Activated CD8-positive, alpha-beta memory T cell treated with anti-CD3 and anti-CD28 coated beads for 4 hours (primary cell): ENCODE data around the gene LDHAL6A.

Experiments
- DNase-seq, 2 donors: peaks; one replicate each; pipeline ENCODE4 v3.0.0-alpha.2; 2020; ENCODE audit warnings: low read depth in 2 of 2

Gene LDHAL6A

GRCh38 chr11:18490736-18491485, 35.3 kb downstream of the LDHAL6A start:
- no peak for DNase-seq

DNA sequence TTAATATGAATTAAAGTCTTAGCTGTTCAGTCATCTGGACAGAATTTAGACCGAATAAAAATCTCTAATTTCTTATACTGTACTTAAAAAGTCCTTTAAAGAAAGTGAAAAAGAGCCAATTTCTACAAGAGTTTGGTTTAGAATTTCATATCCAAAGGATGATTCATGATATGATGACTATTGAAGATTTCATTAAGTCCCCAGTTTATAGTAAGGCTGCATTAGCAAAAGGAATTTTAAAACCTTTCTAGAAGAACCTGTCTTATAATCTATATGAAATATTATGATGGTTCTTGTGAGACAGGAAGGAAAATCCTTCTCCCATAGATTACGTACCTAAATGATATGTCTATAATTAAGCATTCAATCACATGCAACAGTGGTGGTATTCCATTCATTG, 36.3 kb downstream of the LDHAL6A start:
- DNase-seq: no peak

DNA sequence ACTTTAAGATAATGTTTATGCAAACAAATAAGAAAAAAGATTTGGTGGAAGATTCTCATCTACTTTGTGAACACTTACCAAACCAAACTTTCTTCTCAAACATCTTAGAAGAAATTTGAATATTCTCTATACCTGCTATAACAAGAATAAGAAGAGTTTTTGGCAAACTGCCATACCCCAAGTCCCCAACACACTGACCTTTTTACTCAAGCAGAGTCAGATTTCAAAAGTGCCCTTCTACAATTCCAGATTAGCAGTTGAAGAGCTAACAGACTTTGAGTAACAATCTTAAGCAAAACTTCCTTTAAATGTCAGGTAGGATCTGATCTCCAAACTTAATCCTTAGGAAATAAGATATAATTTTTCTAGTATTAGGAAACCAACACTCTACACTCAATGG, 37.2 kb downstream of the LDHAL6A start:
- DNase-seq: no peak

GRCh38 chr11:18493310-18493709, 37.7 kb downstream of the LDHAL6A start:
- DNase-seq: no peak

- no peak for DNase-seq
Observed at GRCh38 chr11:18495271-18495670, 39.6 kb downstream of the LDHAL6A start.

DNA sequence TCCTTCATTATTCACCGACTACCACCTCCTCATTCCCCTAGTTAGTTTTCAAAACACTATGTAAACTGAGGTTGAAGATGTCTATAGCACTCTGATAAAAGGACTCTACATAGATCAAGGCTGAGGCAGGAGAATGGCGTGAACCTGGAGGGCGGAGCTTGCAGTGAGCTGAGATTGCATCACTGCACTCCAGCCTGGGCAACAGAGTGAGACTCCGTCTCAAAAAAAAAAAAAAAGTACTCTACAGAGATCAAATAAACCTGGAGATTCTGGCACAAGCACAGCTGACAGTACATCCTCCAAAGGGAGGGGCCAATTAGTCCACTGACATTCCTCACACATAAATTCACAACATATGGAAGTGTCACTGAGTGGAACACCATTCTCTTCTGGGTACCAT, 40.0 kb downstream of the LDHAL6A start:
- no peak for DNase-seq

- DNase-seq: no peak
Observed at GRCh38 chr11:18498039-18498438, 42.4 kb downstream of the LDHAL6A start.

- no peak for DNase-seq
Observed at GRCh38 chr11:18501629-18502028, 46.0 kb downstream of the LDHAL6A start.

- no peak for DNase-seq
Observed at GRCh38 chr11:18502352-18502751, 46.7 kb downstream of the LDHAL6A start.

GRCh38 chr11:18521122-18521521, 65.5 kb downstream of the LDHAL6A start:
- DNase-seq: no peak

- no peak for DNase-seq
Observed at GRCh38 chr11:18522388-18522787, 66.7 kb downstream of the LDHAL6A start.

- DNase-seq: no peak
Observed at GRCh38 chr11:18523084-18523483, 67.4 kb downstream of the LDHAL6A start.

GRCh38 chr11:18524248-18524647, 68.6 kb downstream of the LDHAL6A start:
- DNase-seq: no peak

- DNase-seq: no peak
Observed at GRCh38 chr11:18526130-18526520, 70.5 kb downstream of the LDHAL6A start.

DNA sequence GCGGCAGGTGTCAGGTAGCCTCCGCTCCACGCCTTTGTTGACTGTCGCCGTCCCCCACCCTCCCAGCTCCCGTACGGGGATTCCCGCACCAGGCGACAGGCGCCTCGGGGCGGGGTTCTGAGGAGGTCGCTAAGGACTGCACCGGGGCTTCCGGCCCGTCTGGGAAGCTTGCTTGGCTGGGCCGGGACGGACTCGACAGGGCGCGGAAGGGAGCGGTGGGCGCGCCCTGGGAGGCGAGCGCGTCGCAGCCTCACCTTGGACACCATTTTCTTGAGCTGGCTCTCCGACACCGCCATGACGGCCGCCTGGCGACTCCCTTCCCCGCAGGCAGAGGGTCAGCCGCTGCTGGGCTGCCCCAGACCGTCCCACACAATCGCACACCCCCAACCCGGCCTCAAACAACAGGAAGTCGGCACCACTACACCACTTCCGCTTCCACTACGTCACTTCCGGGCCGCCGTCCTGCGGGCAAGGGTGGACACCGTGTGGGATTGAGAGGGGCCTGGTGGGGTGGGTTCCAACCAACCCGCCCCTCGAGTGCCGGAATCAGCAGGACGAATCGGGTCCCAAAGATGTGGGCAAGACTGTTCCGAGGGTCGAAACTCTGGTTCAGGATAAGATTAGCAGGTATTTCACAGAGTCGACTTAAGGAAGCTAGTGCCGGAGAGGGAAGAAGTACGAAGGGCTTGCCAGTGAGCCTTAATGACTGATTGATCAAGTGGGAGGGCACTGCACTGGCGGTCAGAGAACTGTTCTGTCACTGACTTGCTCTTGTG, 71.1 kb downstream of the LDHAL6A start, which contains the start of gene TSG101:
TSS of gene TSG101 (minus strand) at position 422 of the 776 bp plus-strand sequence. CDS start at position 296, 126 bp downstream.
- peak; percentile 90 to 91 for DNase-seq

- DNase-seq: no peak
Observed at GRCh38 chr11:18527512-18527911, 71.9 kb downstream of the LDHAL6A start.
